HG02885 (cell line): ENCODE data around the gene SLC44A3.

Experiments
- ATAC-seq: cut with Tn5 transposase; IDR thresholded peaks from one replicate; pipeline ENCODE4 v1.9.1; 2021; ENCODE audit warnings: mild to moderate bottlenecking; ENCODE audit not compliant: unreplicated experiment, poor library complexity

The SLC44A3 gene

GRCh38 chr1:94799206-94799605, 21.0 kb upstream of the SLC44A3 start:
- ATAC-seq: no peak

GRCh38 chr1:94801919-94802546, 18.1 kb upstream of the SLC44A3 start:
- peak; percentile 77 for ATAC-seq

GRCh38 chr1:94803106-94803505, 17.1 kb upstream of the SLC44A3 start:
- no peak for ATAC-seq

- no peak for ATAC-seq
Measured at GRCh38 chr1:94803517-94804441, 16.4 kb upstream of the SLC44A3 start.

GRCh38 chr1:94804442-94804837, 15.7 kb upstream of the SLC44A3 start:
- ATAC-seq: no peak

GRCh38 chr1:94805912-94806311, 14.2 kb upstream of the SLC44A3 start:
- ATAC-seq: peak; percentile 74

GRCh38 chr1:94806441-94806871, 13.7 kb upstream of the SLC44A3 start:
- ATAC-seq: no peak

GRCh38 chr1:94807742-94808491, 12.2 kb upstream of the SLC44A3 start:
- no peak for ATAC-seq

- ATAC-seq: no peak
Measured at GRCh38 chr1:94808669-94809068, 11.5 kb upstream of the SLC44A3 start.

- no peak for ATAC-seq
Measured at GRCh38 chr1:94812985-94813384, 7.2 kb upstream of the SLC44A3 start.

- ATAC-seq: no peak
Measured at GRCh38 chr1:94816030-94816429, 4.1 kb upstream of the SLC44A3 start.

GRCh38 chr1:94817712-94818111, 2.4 kb upstream of the SLC44A3 start:
- no peak for ATAC-seq

- ATAC-seq: no peak
Measured at GRCh38 chr1:94819238-94819944, 766 bp upstream of the SLC44A3 start.

- no peak for ATAC-seq
Measured at GRCh38 chr1:94820936-94821335, 779 bp downstream of the SLC44A3 start.

- ATAC-seq: no peak
Measured at GRCh38 chr1:94821636-94822305, 1.6 kb downstream of the SLC44A3 start.

- ATAC-seq: no peak
Measured at GRCh38 chr1:94823116-94823515, 3.0 kb downstream of the SLC44A3 start.

GRCh38 chr1:94825936-94826335, 5.8 kb downstream of the SLC44A3 start:
- no peak for ATAC-seq

GRCh38 chr1:94827434-94827833, 7.3 kb downstream of the SLC44A3 start:
- ATAC-seq: no peak

GRCh38 chr1:94828251-94828650, 8.1 kb downstream of the SLC44A3 start:
- ATAC-seq: no peak

GRCh38 chr1:94831641-94832040, 11.5 kb downstream of the SLC44A3 start:
- ATAC-seq: no peak
